PFSK-1 (cell line): ENCODE data around the gene DGUOK.

Source experiments
- REST ChIP-seq, 2 experiments: IDR thresholded peaks; 2 replicates each; pipeline versions ENCODE4 v1.6.1 to v1.8.0; 2011 to 2012; ENCODE audit warnings: low read depth in 2 of 2, low read length in 2 of 2, control low read depth in 1 of 2, inconsistent platforms in 1 of 2, mild to moderate bottlenecking in 1 of 2, moderate library complexity in 1 of 2; ENCODE audit not compliant: insufficient read depth in 1 of 2
- SIN3A ChIP-seq: IDR thresholded peaks from 2 replicates; pipeline ENCODE4 v1.6.1; 2012; ENCODE audit warnings: mild to moderate bottlenecking, low read length, moderate library complexity, borderline replicate concordance; ENCODE audit not compliant: insufficient read depth

GRCh38 chr2:73893764-73894474 is 32.8 kb upstream of the DGUOK start:
- TF ChIP-seq SIN3A: no peak
- no peak for TF ChIP-seq REST (IDR thresholded peaks at IDR 0.05; ENCODE audit: insufficient read depth in 1 of 2, low read depth in 2 of 2, low read length in 2 of 2)
